Spleen (tissue), 11 donors: Measurements from ENCODE around the gene KDM6A. TPM values are rescaled to one million over a fixed set of nuclear protein-coding genes. Genes with fewer than 3 reads are reported as not detected.

Source experiments
- DNase-seq: peaks from one replicate; pipeline ENCODE4 v3.0.0-alpha.2; 2020
- H3K27ac ChIP-seq, 8 donors: fragments of 200-600 bp; sonication (generic) in 7 of 8; 1 replicate in 4 of 8; 2 replicates in 4 of 8; pipeline versions ENCODE4 v1.5.0 to v1.8.0; 2016 to 2021; ENCODE audit warnings: inconsistent platforms in 4 of 8, mild to moderate bottlenecking in 4 of 8, moderate library complexity in 1 of 8
- H3K27me3 ChIP-seq, 7 donors: fragments of 200-600 bp; sonication (generic) in 6 of 7; replicated peaks in 1 of 7; 1 replicate in 4 of 7; 2 replicates in 3 of 7; pipeline versions ENCODE4 v1.5.0 to v1.8.0; 2016 to 2021; ENCODE audit warnings: inconsistent platforms in 3 of 7, mild to moderate bottlenecking in 1 of 7
- H3K36me3 ChIP-seq, 6 donors: fragments of 200-600 bp; sonication (generic) in 5 of 6; 1 replicate in 4 of 6; 2 replicates in 2 of 6; pipeline versions ENCODE4 v1.5.0 to v1.8.0; 2016 to 2021; ENCODE audit warnings: inconsistent platforms in 2 of 6
- H3K4me1 ChIP-seq, 6 donors: fragments of 200-600 bp; sonication (generic) in 5 of 6; 1 replicate in 3 of 6; 2 replicates in 3 of 6; pipeline versions ENCODE4 v1.5.0 to v1.8.0; 2016 to 2021; ENCODE audit warnings: inconsistent platforms in 3 of 6
- H3K4me3 ChIP-seq, 8 donors: fragments of 200-600 bp; sonication (generic) in 7 of 8; 1 replicate in 4 of 8; 2 replicates in 4 of 8; pipeline versions ENCODE4 v1.5.0 to v1.8.0; 2016 to 2021; ENCODE audit warnings: inconsistent platforms in 4 of 8, mild to moderate bottlenecking in 4 of 8, moderate library complexity in 2 of 8
- H3K9me3 ChIP-seq, 8 donors: fragments of 200-600 bp; sonication (generic) in 7 of 8; 1 replicate in 4 of 8; 2 replicates in 4 of 8; pipeline versions ENCODE4 v1.5.0 to v1.8.0; 2016 to 2021; ENCODE audit warnings: inconsistent platforms in 4 of 8
- POLR2A ChIP-seq, 3 donors: fragments of 450-650 bp; IDR thresholded peaks; one replicate each; pipeline ENCODE4 v1.5.1; 2017; ENCODE audit warnings: antibody characterized with exemption in 3 of 3, mild to moderate bottlenecking in 1 of 3
- POLR2AphosphoS5 ChIP-seq, 3 donors: sonication (generic); formaldehyde crosslinking; IDR thresholded peaks; one replicate each; pipeline ENCODE4 v1.5.1; 2017; ENCODE audit warnings: antibody characterized with exemption in 3 of 3
- WGBS, 5 donors: extraction: QIAGEN DNeasy Blood & Tissue Kit in 3 of 5; methylation state at CpG; one replicate each; pipeline versions ENCODE4 v1.1.5 to v1.1.7; 2013 to 2018; 5-methylcytosine and 5-hydroxymethylcytosine counted together
- intact Hi-C: fragments of 100-400 bp; cut with DNase I; formaldehyde crosslinking; loops from one replicate; pipeline ENCODE4 v1.15.0; 2023; ENCODE audit warnings: low total_unique reads
- polyA plus RNA-seq, 3 donors: library from polyadenylated mRNA; stranded (reverse); fragments of 200-250 nt; gene quantifications; one replicate each; pipeline ENCODE4 v1.2.1, GENCODE V29; 2013
- total RNA-seq, 7 donors: library from RNA; depleted of rRNA in 3 of 7; stranded (reverse); fragments of >200 nt in 3 of 7; fragmentation: NEBNext Ultra II Directional in 4 of 7; extraction: Animal tissue kit (Norgen Biotek cat#: 25700) in 4 of 7; gene quantifications; one replicate each; pipeline versions ENCODE4 v1.1.0 to v1.2.1, GENCODE V29; 2016 to 2021
- TF ChIP-seq, protein P1 (sequence below), 11 experiments: fragments of 200-600 bp in 7 of 11; fragments of 450-650 bp in 4 of 11; sonication (generic) in 4 of 11; IDR thresholded peaks in 8 of 11; conservative IDR thresholded peaks in 3 of 11; 1 replicate in 7 of 11; 2 replicates in 4 of 11; pipeline versions ENCODE4 v1.4.0 to v1.8.0; 2016 to 2021; ENCODE audit warnings: antibody characterized with exemption in 11 of 11, inconsistent platforms in 4 of 11, mild to moderate bottlenecking in 1 of 11
- donor health status: healthy with polysubstance abuse.
- donor health status: DM: no; HTN: no; CAD: no; lungs with moderate emphysema.
- donor health status: DM: no; HTN: no; CAD: no.
- donor health status: Bipolar disorder and iron deficiency.
- donor health status: healthy.
- donor health status: DM: no; HTN: no; CAD: no.
- donor health status: DM: yes; HTN: yes; CAD: no.

The KDM6A gene
- total and polyA plus RNA-seq, 10 donors, result 8.0 to 68.2 (median 47.9) TPM

DNA sequence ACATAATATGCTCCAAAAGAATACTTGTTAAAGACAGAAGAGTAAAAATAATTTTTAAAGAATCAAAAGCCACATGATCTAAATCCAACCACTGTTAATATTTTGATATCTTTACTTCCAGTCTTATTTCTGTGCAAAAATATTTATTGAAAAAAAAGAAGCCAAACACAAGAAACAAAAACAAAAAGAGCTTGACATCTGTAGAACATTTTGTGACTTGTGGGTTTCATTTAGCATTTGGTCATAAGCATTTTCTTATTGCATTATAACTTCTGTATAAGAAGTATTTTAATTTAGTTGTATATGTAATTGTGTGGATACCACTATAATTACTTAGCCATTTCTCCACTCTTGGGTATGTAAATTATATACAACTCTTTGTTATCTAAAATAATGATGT lies 264.5 kb downstream of the KDM6A start:
- intact Hi-C loops, result no loop called here
- Histone ChIP-seq H3K4me3 (no peak overlapping the region), H3K4me1 (no peaks in the 10 kb centered on the region), H3K27me3 (no peaks in the 10 kb centered on the region), H3K36me3 (no peaks in the 10 kb centered on the region), H3K27ac (no peak overlapping the region), H3K9me3 (no peaks in the 10 kb centered on the region)
- DNase-seq, result no peak
- TF ChIP-seq, protein P1, sequence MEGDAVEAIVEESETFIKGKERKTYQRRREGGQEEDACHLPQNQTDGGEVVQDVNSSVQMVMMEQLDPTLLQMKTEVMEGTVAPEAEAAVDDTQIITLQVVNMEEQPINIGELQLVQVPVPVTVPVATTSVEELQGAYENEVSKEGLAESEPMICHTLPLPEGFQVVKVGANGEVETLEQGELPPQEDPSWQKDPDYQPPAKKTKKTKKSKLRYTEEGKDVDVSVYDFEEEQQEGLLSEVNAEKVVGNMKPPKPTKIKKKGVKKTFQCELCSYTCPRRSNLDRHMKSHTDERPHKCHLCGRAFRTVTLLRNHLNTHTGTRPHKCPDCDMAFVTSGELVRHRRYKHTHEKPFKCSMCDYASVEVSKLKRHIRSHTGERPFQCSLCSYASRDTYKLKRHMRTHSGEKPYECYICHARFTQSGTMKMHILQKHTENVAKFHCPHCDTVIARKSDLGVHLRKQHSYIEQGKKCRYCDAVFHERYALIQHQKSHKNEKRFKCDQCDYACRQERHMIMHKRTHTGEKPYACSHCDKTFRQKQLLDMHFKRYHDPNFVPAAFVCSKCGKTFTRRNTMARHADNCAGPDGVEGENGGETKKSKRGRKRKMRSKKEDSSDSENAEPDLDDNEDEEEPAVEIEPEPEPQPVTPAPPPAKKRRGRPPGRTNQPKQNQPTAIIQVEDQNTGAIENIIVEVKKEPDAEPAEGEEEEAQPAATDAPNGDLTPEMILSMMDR (IDR thresholded peaks at IDR 0.05 in 8 of 11, conservative IDR thresholded peaks at IDR 0.05 in 3 of 11), result no peak
- TF ChIP-seq POLR2A (IDR thresholded peaks at IDR 0.05), result no peak
- no peak for TF ChIP-seq POLR2AphosphoS5 (IDR thresholded peaks at IDR 0.05)

DNA sequence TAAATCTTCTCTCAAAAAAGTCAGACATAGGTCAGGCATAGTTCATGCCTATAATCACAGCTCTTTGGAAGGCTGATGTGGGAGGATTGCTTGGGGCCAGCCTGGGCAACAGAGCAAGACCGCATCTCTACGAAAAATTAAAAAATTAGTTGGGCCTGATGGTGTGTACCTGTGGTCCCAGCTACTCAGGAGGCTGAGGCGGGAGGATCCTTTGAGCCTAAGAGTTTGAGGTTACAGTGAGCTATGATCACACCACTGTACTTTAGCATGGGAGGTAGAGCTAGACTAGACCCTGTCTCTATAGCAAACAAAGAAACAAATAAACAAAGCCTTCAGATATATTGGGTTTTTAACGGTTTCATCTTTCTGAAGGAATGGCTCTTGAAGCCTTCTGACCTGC lies 265.5 kb downstream of the KDM6A start:
- H3K27ac ChIP-seq, result no peak overlapping the region
- no peak for TF ChIP-seq POLR2A (IDR thresholded peaks at IDR 0.05)
- TF ChIP-seq, protein P1 (IDR thresholded peaks at IDR 0.05 in 8 of 11, conservative IDR thresholded peaks at IDR 0.05 in 3 of 11), result no peak
- no peak for TF ChIP-seq POLR2AphosphoS5 (IDR thresholded peaks at IDR 0.05)
- intact Hi-C loops, result no loop called here
- H3K4me3 ChIP-seq, result no peak overlapping the region
- no peak for DNase-seq
- no peaks in the 10 kb centered on the region for H3K36me3 ChIP-seq
- H3K9me3 ChIP-seq, result no peaks in the 10 kb centered on the region
- H3K4me1 ChIP-seq, result no peaks in the 10 kb centered on the region
- WGBS, 5 donors, result 83 to 100% (median 92%) methylated on average over 4 of the region's 4 CpGs
- no peaks in the 10 kb centered on the region for H3K27me3 ChIP-seq

DNA sequence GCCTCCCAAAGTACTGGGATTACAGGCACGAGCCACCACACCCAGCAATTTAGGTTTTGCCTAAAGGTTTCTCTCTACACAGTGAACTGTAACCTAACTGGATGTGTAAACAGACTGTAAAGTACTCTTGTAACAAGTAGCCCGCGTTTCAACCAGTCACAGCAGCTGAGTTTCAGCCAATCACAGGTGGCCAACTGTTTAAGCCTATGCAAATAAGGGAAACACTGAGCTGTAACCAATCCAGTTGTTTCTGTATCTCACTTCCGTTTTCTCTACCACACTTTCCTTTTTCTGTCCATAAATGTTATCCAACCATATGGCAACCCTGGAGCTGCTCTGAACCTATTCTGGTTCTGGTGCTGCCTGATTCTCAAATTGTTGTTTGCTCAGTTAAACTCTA lies 267.8 kb downstream of the KDM6A start:
- WGBS, 5 donors, result 64 to 93% (median 76%) methylated on average over 3 to 4 of the region's 4 CpGs
- Histone ChIP-seq H3K27me3 (no peaks in the 10 kb centered on the region), H3K36me3 (no peaks in the 10 kb centered on the region), H3K4me1 (no peaks in the 10 kb centered on the region), H3K4me3 (no peak overlapping the region), H3K9me3 (no peaks in the 10 kb centered on the region), H3K27ac (no peak overlapping the region)
- intact Hi-C loops, result no loop called here
- no peak for DNase-seq
- TF ChIP-seq POLR2A (IDR thresholded peaks at IDR 0.05) (no peak), POLR2AphosphoS5 (IDR thresholded peaks at IDR 0.05) (no peak)
- TF ChIP-seq, protein P1 (IDR thresholded peaks at IDR 0.05 in 8 of 11, conservative IDR thresholded peaks at IDR 0.05 in 3 of 11), result no peak

DNA sequence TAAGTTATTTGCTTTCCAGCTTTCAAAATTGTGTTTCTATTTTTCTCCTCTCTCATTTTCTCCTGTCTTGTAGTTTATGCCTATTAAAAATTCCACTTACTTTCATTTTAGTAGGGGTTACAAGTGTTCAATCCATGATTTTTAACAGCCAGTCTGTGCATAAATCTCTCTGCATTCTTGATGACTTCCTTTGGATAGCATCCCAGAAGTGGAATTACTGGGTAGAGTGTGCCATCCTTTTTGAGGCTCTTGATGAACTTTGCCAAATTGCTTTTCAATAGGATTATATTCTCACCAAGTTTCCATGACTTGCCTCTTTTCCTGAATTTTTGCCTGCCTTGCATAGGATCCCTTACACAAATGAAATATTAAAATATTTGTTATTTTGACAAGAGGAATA lies 269.2 kb downstream of the KDM6A start:
- TF ChIP-seq POLR2A (IDR thresholded peaks at IDR 0.05), result no peak
- TF ChIP-seq, protein P1 (IDR thresholded peaks at IDR 0.05 in 8 of 11, conservative IDR thresholded peaks at IDR 0.05 in 3 of 11), result no peak
- no peak for TF ChIP-seq POLR2AphosphoS5 (IDR thresholded peaks at IDR 0.05)
- H3K9me3 ChIP-seq, result no peaks in the 10 kb centered on the region
- intact Hi-C loops, result no loop called here
- no peaks in the 10 kb centered on the region for H3K27me3 ChIP-seq
- H3K27ac ChIP-seq, result no peak overlapping the region
- H3K4me3 ChIP-seq, result no peak overlapping the region
- no peaks in the 10 kb centered on the region for H3K4me1 ChIP-seq
- no peak for DNase-seq
- no peaks in the 10 kb centered on the region for H3K36me3 ChIP-seq
